Stomach (tissue), 4 donors: ENCODE data around the gene MYH6.

Source experiments
- POLR2A ChIP-seq, 4 donors: fragments of 450-650 bp; IDR thresholded peaks; one replicate each; pipeline ENCODE4 v1.6.1; 2016; ENCODE audit warnings: antibody characterized with exemption in 4 of 4, control low read depth in 2 of 4, mild to moderate bottlenecking in 1 of 4, moderate library complexity in 1 of 4
- POLR2AphosphoS5 ChIP-seq, 3 donors: sonication (generic); formaldehyde crosslinking; IDR thresholded peaks; one replicate each; pipeline ENCODE4 v1.6.1; 2016; ENCODE audit warnings: antibody characterized with exemption in 3 of 3
- TF ChIP-seq, protein P1 (sequence below), 7 experiments: fragments of 450-650 bp in 4 of 7; fragments of 200-600 bp in 3 of 7; sonication (generic) in 3 of 7; IDR thresholded peaks; one replicate each; pipeline ENCODE4 v1.5.1; 2016 to 2019; ENCODE audit warnings: antibody characterized with exemption in 7 of 7, control low read depth in 2 of 7, mild to moderate bottlenecking in 1 of 7

DNA sequence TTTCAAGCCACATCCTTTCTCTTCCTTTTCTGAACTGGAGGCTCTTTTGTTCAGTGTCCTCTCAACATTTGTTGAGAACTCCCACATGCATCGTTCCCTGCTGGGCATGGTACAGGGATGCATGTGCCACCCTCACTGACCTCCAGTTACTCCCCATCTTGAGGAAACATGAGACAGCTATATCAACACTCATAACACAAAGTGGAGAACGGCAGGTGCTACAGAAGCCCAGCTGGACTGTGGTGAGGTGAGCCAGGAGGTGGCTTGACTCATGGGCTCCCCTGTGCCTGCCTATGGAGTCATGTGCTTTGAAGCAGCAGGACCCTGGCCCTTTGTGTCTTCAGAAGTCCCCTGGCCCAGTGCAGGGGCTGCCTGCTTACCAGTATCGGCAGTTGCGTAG, 9.7 kb downstream of the MYH6 start:
- TF ChIP-seq, protein P1, sequence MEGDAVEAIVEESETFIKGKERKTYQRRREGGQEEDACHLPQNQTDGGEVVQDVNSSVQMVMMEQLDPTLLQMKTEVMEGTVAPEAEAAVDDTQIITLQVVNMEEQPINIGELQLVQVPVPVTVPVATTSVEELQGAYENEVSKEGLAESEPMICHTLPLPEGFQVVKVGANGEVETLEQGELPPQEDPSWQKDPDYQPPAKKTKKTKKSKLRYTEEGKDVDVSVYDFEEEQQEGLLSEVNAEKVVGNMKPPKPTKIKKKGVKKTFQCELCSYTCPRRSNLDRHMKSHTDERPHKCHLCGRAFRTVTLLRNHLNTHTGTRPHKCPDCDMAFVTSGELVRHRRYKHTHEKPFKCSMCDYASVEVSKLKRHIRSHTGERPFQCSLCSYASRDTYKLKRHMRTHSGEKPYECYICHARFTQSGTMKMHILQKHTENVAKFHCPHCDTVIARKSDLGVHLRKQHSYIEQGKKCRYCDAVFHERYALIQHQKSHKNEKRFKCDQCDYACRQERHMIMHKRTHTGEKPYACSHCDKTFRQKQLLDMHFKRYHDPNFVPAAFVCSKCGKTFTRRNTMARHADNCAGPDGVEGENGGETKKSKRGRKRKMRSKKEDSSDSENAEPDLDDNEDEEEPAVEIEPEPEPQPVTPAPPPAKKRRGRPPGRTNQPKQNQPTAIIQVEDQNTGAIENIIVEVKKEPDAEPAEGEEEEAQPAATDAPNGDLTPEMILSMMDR (IDR thresholded peaks at IDR 0.05): no peak
- TF ChIP-seq POLR2AphosphoS5 (IDR thresholded peaks at IDR 0.05) (no peak), POLR2A (IDR thresholded peaks at IDR 0.05) (no peak)
